Measurements from ENCODE around the gene ASPHD2.

Gene ASPHD2

DNA sequence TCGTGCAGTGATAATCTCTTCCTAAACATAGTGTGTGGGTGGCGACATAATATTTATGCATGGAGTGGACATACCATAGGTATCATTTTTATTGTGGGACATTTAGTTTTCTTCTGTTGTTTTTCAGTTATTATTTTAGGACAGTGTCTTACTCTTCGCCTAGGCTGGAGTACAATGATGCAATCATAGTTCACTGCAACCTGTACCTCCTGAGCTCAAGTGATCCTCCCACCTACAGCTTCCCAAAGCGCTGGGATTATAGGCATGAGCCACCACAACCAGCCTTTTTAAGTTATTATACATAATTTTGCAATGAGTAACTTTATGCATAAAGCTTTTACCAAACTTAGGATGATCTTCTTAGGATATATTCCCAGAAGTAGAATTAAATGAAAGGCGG, 57.3 kb downstream of the ASPHD2 start:
- H3K4me1 Mint-ChIP-seq = peaks cover 40% of the 10 kb centered on the region
- peak overlapping the region; percentile 97 for H3K4me3 Mint-ChIP-seq
- H3K27me3 Mint-ChIP-seq = no peaks in the 10 kb centered on the region
- H3K36me3 Mint-ChIP-seq = peaks cover 9% of the 10 kb centered on the region
- no peaks in the 10 kb centered on the region for H3K9me3 Mint-ChIP-seq
- H3K27ac Mint-ChIP-seq = no peak overlapping the region

DNA sequence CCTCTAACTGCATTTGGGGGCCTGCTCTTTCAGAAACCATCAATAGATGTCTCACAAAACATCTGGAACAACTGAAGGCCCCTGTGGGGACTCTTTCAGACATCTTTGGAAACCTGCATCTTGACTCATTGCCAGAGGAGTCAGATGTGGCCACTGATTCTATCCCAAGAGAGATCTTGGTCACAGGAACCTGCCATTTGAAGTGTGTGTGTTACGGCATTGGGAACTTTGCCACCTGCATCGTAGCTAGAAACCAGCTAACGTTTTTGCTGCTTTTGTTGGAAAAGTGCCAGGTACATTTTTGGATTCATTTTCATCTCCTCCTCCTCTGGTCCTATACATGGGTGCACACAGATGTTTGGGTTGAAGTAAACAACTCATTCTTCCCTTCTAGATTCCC, 58.9 kb downstream of the ASPHD2 start:
- Mint-ChIP-seq H3K4me3 (no peak overlapping the region), H3K27me3 (no peaks in the 10 kb centered on the region), H3K36me3 (peaks cover 9% of the 10 kb centered on the region), H3K4me1 (peaks cover 24% of the 10 kb centered on the region), H3K27ac (no peak overlapping the region), H3K9me3 (no peaks in the 10 kb centered on the region)

DNA sequence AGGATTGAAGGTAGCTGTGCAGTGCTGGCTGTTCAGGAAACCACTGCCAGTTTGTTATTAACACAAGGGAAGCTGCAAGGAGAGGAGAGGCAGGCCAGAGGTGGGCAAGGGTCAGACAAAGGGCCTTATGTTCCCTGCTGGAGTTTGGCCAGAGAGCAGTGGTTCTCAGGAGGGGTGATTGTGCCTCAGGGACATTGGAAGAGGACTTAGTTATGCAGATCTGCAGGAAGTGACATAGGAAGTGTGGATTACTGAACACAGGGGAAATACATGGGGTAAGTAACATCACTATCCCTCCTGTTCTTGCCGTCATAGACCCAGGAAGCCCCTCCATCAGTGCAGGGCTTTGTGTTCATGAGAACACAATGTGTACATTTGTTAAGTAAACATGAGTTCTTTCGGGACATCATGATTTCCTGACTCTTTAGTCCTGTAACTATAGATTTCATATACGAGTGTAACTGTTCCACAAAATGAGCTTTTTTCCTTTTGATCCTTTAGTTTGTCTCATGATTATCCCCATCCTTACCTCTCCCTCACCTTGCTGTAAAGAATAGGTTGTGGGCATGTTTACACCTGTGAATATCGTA, 60.5 kb downstream of the ASPHD2 start:
- H3K9me3 Mint-ChIP-seq = no peaks in the 10 kb centered on the region
- peak overlapping the region; percentile 68 for H3K27ac Mint-ChIP-seq
- H3K4me1 Mint-ChIP-seq = peaks cover 16% of the 10 kb centered on the region
- H3K4me3 Mint-ChIP-seq = no peak overlapping the region
- H3K27me3 Mint-ChIP-seq = no peaks in the 10 kb centered on the region
- peaks cover 9% of the 10 kb centered on the region for H3K36me3 Mint-ChIP-seq

DNA sequence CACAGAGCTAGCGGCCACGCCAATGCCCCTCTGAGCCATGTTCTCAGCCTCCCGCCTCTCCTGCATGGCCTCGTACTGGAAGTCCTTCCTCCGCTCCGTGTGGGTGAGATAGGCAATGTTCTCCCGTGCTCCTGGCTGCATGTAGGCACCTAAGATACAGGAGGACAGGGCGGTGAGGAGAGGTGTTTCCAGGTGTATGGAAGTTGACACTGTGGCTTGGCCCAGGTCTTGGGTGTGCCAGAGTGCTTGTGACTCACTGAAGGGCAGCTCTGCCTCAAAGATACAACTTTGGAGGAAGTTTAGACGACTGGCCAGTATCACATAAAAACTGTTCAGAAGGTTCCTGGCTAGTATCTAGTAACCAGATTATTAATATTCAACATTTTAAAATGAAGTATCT, 63.2 kb downstream of the ASPHD2 start:
- Mint-ChIP-seq H3K4me3 (no peak overlapping the region), H3K36me3 (peaks cover 16% of the 10 kb centered on the region), H3K4me1 (no peaks in the 10 kb centered on the region), H3K9me3 (no peaks in the 10 kb centered on the region), H3K27ac (no peak overlapping the region), H3K27me3 (no peaks in the 10 kb centered on the region)

DNA sequence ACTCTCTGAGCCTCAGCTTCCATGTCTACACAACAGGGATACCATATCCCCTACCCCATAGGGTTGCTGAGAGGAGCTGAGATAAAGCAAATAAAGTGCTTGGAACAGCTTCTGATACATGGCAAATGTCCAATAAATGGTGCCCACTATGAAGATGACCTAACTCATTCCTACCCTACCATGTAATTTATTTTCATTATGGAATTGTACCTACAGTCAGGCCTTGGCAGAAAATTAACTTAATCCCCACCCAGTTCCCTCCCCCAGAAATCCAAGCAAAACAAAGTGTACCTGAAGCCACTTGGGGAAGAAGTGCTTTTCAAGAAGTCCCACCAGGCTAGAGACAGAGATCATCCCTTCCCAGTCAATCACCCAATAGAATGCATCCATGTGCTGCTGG, 65.4 kb downstream of the ASPHD2 start:
- H3K4me3 Mint-ChIP-seq = no peak overlapping the region
- H3K4me1 Mint-ChIP-seq = no peaks in the 10 kb centered on the region
- H3K36me3 Mint-ChIP-seq = peaks cover 13% of the 10 kb centered on the region
- H3K9me3 Mint-ChIP-seq = no peaks in the 10 kb centered on the region
- H3K27me3 Mint-ChIP-seq = no peaks in the 10 kb centered on the region
- no peak overlapping the region for H3K27ac Mint-ChIP-seq

All from activated naive CD4-positive, alpha-beta T cell treated with anti-CD3 and anti-CD28 coated beads, Interleukin-2, amount 50 U/mL, for 24 hours (primary cell).